ENCODE measurements around the gene ACOT11. TPM values are rescaled to one million over a fixed set of nuclear protein-coding genes. Genes with fewer than 3 reads are reported as not detected.

ACOT11 gene
- total and polyA plus RNA-seq, 2 of the 4 experiments (the other 2 are of a cell fraction) = 2.5 to 2.7 TPM

GRCh38 chr1:54543729-54544496 lies 4.1 kb upstream of the ACOT11 start:
- H3K79me1 ChIP-seq (ENCODE audit: low read depth in 1 of 2, low read length in 2 of 2) = 0 out of 4 replicates have a peak, but pooled peaks cover 0 to 3% of the 10 kb centered on the region in 2 experiments
- peak overlapping the region; percentile 89 for H2BK5ac ChIP-seq (ENCODE audit: low read depth, low read length, poor library complexity, severe bottlenecking)
- H3K23ac ChIP-seq (ENCODE audit: low read depth, low read length) = peak overlapping the region; percentile 54; the same call in 1 of the 2 replicates
- peak overlapping the region; percentile 63 for H3K14ac ChIP-seq (replicated peaks; ENCODE audit: low read depth, low read length)
- DNase-seq = peak; percentile 84
- H2AK5ac ChIP-seq (ENCODE audit: low read depth, low read length) = peak overlapping the region; percentile 84
- intact Hi-C loops (cut with micrococcal nuclease) (no loop called here), in situ Hi-C loops (cut with MboI; ENCODE audit: low sequenced_read_pairs) (no loop called here), dilution Hi-C loops (cut with HindIII; ENCODE audit: low sequenced_read_pairs, unreplicated experiment) (no loop called here)
- ATAC-seq (ENCODE audit: low read depth) = no peak
- no TSS peak for BruUV-seq (replicated peaks)
- H3K9me3 ChIP-seq (ENCODE audit: control insufficient read depth, insufficient read depth, low read length) = no peaks in the 10 kb centered on the region
- no peak overlapping the region for H3K4me3 ChIP-seq (ENCODE audit: insufficient read depth, low read depth, low read length)
- peak overlapping the region; percentile 14 to 63; a peak in 3 of 4 replicates for H4K8ac ChIP-seq (ENCODE audit: low read depth in 2 of 2, low read length in 2 of 2)
- peak overlapping the region; percentile 37; the same call in 2 of the 3 replicates for H2BK15ac ChIP-seq (ENCODE audit: low read depth, low read length)
- no peaks in the 10 kb centered on the region for H3K36me3 ChIP-seq (ENCODE audit: control insufficient read depth, insufficient read depth, low read length)
- H3K56ac ChIP-seq (ENCODE audit: extremely low read depth, insufficient read depth, low read length) = no peak overlapping the region
- peak; percentile 90 for TF ChIP-seq BHLHE40 (IDR thresholded peaks at IDR 0.05; ENCODE audit: low read depth, low read length)
- TF ChIP-seq CTCF (conservative IDR thresholded peaks at IDR 0.05; ENCODE audit: low read depth, low read length) = no peak
- TF ChIP-seq POLR2A (IDR thresholded peaks at IDR 0.05; ENCODE audit: low read depth, low read length) = no peak
- 0 out of 2 replicates have a peak, but pooled peaks have one; percentile 14 for TF ChIP-seq FOS (IDR thresholded peaks at IDR 0.05; ENCODE audit: low read depth, low read length)
- TF ChIP-seq USF2 (IDR thresholded peaks at IDR 0.05; ENCODE audit: low read depth, low read length) = peak; percentile 42; the same call in 1 of the 2 replicates
- 0 out of 2 replicates have a peak, but pooled peaks have one; percentile 19 for TF ChIP-seq CEBPB (IDR thresholded peaks at IDR 0.05; ENCODE audit: low read depth, low read length)
- no peak for TF ChIP-seq RCOR1 (IDR thresholded peaks at IDR 0.05; ENCODE audit: insufficient replicate concordance, low read length)
- no peak for TF ChIP-seq MAZ (IDR thresholded peaks at IDR 0.05; ENCODE audit: borderline replicate concordance, low read depth, low read length)
- TF ChIP-seq NFE2L2 (IDR thresholded peaks at IDR 0.05; ENCODE audit: low read depth, low read length) = no peak
- TF ChIP-seq CHD1 (IDR thresholded peaks at IDR 0.05; ENCODE audit: low read depth, low read length) = no peak
- TF ChIP-seq RAD21 (IDR thresholded peaks at IDR 0.05; ENCODE audit: low read length) = no peak
- TF ChIP-seq MXI1 (IDR thresholded peaks at IDR 0.05; ENCODE audit: borderline replicate concordance, low read depth, low read length) = no peak
- ChIA-PET POLR2A (ENCODE audit: unreplicated experiment) (no interaction called here), CTCF (interaction anchor here (1.3 kb wide), 1 partner anchor 12 kb away, joined by 4 read pairs; no protein-coding TSS in a partner anchor)
- no peaks in the 10 kb centered on the region for H3K27me3 ChIP-seq (ENCODE audit: control insufficient read depth, insufficient read depth, low read length)
- peak overlapping the region; percentile 5; the same call in 1 of the 2 replicates for H3K27ac ChIP-seq (ENCODE audit: insufficient read depth, low read length)
- no peak overlapping the region; the same call in 1 of the 2 replicates for H3K18ac ChIP-seq (ENCODE audit: low read depth, low read length)
- H4K5ac ChIP-seq (ENCODE audit: low read depth, low read length) = no peak overlapping the region
- no peaks in the 10 kb centered on the region for H4K20me1 ChIP-seq (ENCODE audit: insufficient read depth, low read length)
- WGBS, 2 experiments (ENCODE audit: extremely low coverage in 2 of 2, insufficient read length in 1 of 2) = 100% methylated on average over 5 of the region's 13 CpGs; no CpG with 5 or more reads in 1 of the 2 experiments
- H2BK20ac ChIP-seq (ENCODE audit: low read depth, low read length) = peak overlapping the region; percentile 86
- H3K9me1 ChIP-seq (ENCODE audit: insufficient read depth, low read length) = peaks cover 16% of the 10 kb centered on the region; the same call in 1 of the 2 replicates
- no peak overlapping the region for H3K4me2 ChIP-seq (ENCODE audit: low read depth, low read length)
- H2AFZ ChIP-seq (replicated peaks; ENCODE audit: low read length, poor library complexity) = peak overlapping the region; percentile 40
- H2AK9ac ChIP-seq (replicated peaks; ENCODE audit: low read depth, low read length, poor library complexity) = peak overlapping the region; percentile 75
- no peak overlapping the region for H3K9ac ChIP-seq (ENCODE audit: low read depth, low read length)
- peaks cover 17% of the 10 kb centered on the region for H3K4me1 ChIP-seq (ENCODE audit: control insufficient read depth, insufficient read depth, low read length)
- peak overlapping the region; percentile 71 for H4K91ac ChIP-seq (ENCODE audit: insufficient read depth, low read depth, low read length)
- peak overlapping the region; percentile 84; the same call in 1 of the 2 replicates for H2BK120ac ChIP-seq (ENCODE audit: low read depth, low read length)
- H3K4ac ChIP-seq (ENCODE audit: low read depth, low read length) = peak overlapping the region; percentile 82
